SK-N-SH treated with all-trans-retinoic acid at 6 μM for 48 hours (cell line): ENCODE data around the gene SLC9A7.
A peak's percentile ranks its signal among the peaks of the same experiment; 100 is the strongest.

Source experiments
- ATAC-seq: fragments of 200-7000 bp; cut with Tn5 transposase; 3 replicates; pipeline ENCODE4 v1.9.1; 2020; ENCODE audit warnings: mild to moderate bottlenecking, moderate library complexity
- ARNTL ChIP-seq: fragments of 450-650 bp; formaldehyde crosslinking; IDR thresholded peaks from 2 replicates; pipeline ENCODE4 v1.5.0; 2020; ENCODE audit warnings: low read depth, mild to moderate bottlenecking, moderate library complexity, borderline replicate concordance
- BACH2 ChIP-seq: fragments of 250-450 bp; sonication (Bioruptor Pico); IDR thresholded peaks from 2 replicates; pipeline ENCODE4 v1.9.0; 2021; ENCODE audit warnings: mild to moderate bottlenecking, borderline replicate concordance
- CREB5 ChIP-seq: fragments of 250-450 bp; sonication (Bioruptor Pico); IDR thresholded peaks from 2 replicates; pipeline ENCODE4 v1.5.1; 2020; ENCODE audit warnings: low read depth, mild to moderate bottlenecking, moderate library complexity
- CSDC2 ChIP-seq: fragments of 250-450 bp; sonication (Bioruptor Pico); IDR thresholded peaks from 2 replicates; pipeline ENCODE4 v1.5.0; 2020; ENCODE audit warnings: mild to moderate bottlenecking, moderate library complexity
- ESRRG ChIP-seq: fragments of 250-450 bp; sonication (Bioruptor Pico); IDR thresholded peaks from 2 replicates; pipeline ENCODE4 v1.6.1; 2021; ENCODE audit warnings: mild to moderate bottlenecking
- GLIS3 ChIP-seq: fragments of 250-450 bp; sonication (Bioruptor Pico); IDR thresholded peaks from 2 replicates; pipeline ENCODE4 v1.5.0; 2020; ENCODE audit warnings: mild to moderate bottlenecking, moderate library complexity
- OSR1 ChIP-seq: fragments of 250-450 bp; sonication (Bioruptor Pico); IDR thresholded peaks from 2 replicates; pipeline ENCODE4 v1.8.0; 2022; ENCODE audit warnings: moderate library complexity, mild to moderate bottlenecking, inconsistent platforms
- POU6F1 ChIP-seq: fragments of 250-450 bp; sonication (Bioruptor Pico); IDR thresholded peaks from 2 replicates; pipeline ENCODE4 v1.8.0; 2021; ENCODE audit warnings: low read depth, mild to moderate bottlenecking, moderate library complexity, borderline replicate concordance
- PPARA ChIP-seq: fragments of 250-450 bp; sonication (Bioruptor Pico); IDR thresholded peaks from 2 replicates; pipeline ENCODE4 v1.5.0; 2020; ENCODE audit warnings: mild to moderate bottlenecking, borderline replicate concordance
- SNAI2 ChIP-seq: fragments of 250-450 bp; sonication (Bioruptor Pico); IDR thresholded peaks from 2 replicates; pipeline ENCODE4 v1.5.0; 2020; ENCODE audit warnings: mild to moderate bottlenecking, moderate library complexity
- TCF4 ChIP-seq: fragments of 250-450 bp; sonication (Bioruptor Pico); IDR thresholded peaks from 2 replicates; pipeline ENCODE4 v1.8.0; 2021; ENCODE audit warnings: mild to moderate bottlenecking, moderate library complexity, borderline replicate concordance
- TOX ChIP-seq: fragments of 250-450 bp; sonication (Bioruptor Pico); IDR thresholded peaks from 2 replicates; pipeline ENCODE4 v1.8.0; 2021; ENCODE audit warnings: mild to moderate bottlenecking, moderate library complexity, borderline replicate concordance
- ZC3H10 ChIP-seq: fragments of 250-450 bp; sonication (Bioruptor Pico); IDR thresholded peaks from 2 replicates; pipeline ENCODE4 v1.5.1; 2021; ENCODE audit warnings: mild to moderate bottlenecking, moderate library complexity
- ZNF565 ChIP-seq: fragments of 450-650 bp; formaldehyde crosslinking; conservative IDR thresholded peaks from 2 replicates; pipeline ENCODE4 v1.5.0; 2020; ENCODE audit warnings: low read depth, mild to moderate bottlenecking, moderate library complexity
- ZNF70 ChIP-seq: fragments of 450-650 bp; formaldehyde crosslinking; IDR thresholded peaks from 2 replicates; pipeline ENCODE4 v1.5.0; 2020; ENCODE audit warnings: mild to moderate bottlenecking, moderate library complexity
- ZNF8 ChIP-seq: fragments of 450-650 bp; formaldehyde crosslinking; IDR thresholded peaks from 2 replicates; pipeline ENCODE4 v1.5.0; 2020; ENCODE audit warnings: mild to moderate bottlenecking, moderate library complexity
- TF ChIP-seq, protein P1 (sequence below): fragments of 250-450 bp; sonication (Bioruptor Pico); IDR thresholded peaks from 2 replicates; pipeline ENCODE4 v1.5.0; 2020; ENCODE audit warnings: mild to moderate bottlenecking, moderate library complexity
- TF ChIP-seq, protein P2 (sequence below): fragments of 250-450 bp; sonication (Bioruptor Pico); IDR thresholded peaks from 2 replicates; pipeline ENCODE4 v1.5.1; 2021; ENCODE audit warnings: mild to moderate bottlenecking, moderate library complexity

Gene SLC9A7

GRCh38 chrX:46758163-46758955, 559 bp downstream of the SLC9A7 start:
- ATAC-seq: peak; percentile 45
- TF ChIP-seq ZNF8 (CRISPR knock-in tag): no peak
- TF ChIP-seq, protein P1, sequence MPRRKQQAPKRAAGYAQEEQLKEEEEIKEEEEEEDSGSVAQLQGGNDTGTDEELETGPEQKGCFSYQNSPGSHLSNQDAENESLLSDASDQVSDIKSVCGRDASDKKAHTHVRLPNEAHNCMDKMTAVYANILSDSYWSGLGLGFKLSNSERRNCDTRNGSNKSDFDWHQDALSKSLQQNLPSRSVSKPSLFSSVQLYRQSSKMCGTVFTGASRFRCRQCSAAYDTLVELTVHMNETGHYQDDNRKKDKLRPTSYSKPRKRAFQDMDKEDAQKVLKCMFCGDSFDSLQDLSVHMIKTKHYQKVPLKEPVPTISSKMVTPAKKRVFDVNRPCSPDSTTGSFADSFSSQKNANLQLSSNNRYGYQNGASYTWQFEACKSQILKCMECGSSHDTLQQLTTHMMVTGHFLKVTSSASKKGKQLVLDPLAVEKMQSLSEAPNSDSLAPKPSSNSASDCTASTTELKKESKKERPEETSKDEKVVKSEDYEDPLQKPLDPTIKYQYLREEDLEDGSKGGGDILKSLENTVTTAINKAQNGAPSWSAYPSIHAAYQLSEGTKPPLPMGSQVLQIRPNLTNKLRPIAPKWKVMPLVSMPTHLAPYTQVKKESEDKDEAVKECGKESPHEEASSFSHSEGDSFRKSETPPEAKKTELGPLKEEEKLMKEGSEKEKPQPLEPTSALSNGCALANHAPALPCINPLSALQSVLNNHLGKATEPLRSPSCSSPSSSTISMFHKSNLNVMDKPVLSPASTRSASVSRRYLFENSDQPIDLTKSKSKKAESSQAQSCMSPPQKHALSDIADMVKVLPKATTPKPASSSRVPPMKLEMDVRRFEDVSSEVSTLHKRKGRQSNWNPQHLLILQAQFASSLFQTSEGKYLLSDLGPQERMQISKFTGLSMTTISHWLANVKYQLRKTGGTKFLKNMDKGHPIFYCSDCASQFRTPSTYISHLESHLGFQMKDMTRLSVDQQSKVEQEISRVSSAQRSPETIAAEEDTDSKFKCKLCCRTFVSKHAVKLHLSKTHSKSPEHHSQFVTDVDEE (CRISPR knock-in tag): no peak
- TF ChIP-seq POU6F1 (CRISPR knock-in tag): no peak
- no peak for TF ChIP-seq OSR1 (CRISPR knock-in tag)
- no peak for TF ChIP-seq TCF4 (CRISPR knock-in tag)
- no peak for TF ChIP-seq ZNF565 (CRISPR knock-in tag)
- no peak for TF ChIP-seq GLIS3 (CRISPR knock-in tag)
- TF ChIP-seq PPARA (CRISPR knock-in tag): no peak
- TF ChIP-seq ESRRG: no peak
- TF ChIP-seq ARNTL: no peak
- TF ChIP-seq ZNF70 (CRISPR knock-in tag): no peak
- TF ChIP-seq, protein P2, sequence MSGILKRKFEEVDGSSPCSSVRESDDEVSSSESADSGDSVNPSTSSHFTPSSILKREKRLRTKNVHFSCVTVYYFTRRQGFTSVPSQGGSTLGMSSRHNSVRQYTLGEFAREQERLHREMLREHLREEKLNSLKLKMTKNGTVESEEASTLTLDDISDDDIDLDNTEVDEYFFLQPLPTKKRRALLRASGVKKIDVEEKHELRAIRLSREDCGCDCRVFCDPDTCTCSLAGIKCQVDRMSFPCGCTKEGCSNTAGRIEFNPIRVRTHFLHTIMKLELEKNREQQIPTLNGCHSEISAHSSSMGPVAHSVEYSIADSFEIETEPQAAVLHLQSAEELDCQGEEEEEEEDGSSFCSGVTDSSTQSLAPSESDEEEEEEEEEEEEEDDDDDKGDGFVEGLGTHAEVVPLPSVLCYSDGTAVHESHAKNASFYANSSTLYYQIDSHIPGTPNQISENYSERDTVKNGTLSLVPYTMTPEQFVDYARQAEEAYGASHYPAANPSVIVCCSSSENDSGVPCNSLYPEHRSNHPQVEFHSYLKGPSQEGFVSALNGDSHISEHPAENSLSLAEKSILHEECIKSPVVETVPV (CRISPR knock-in tag): no peak
- no peak for TF ChIP-seq TOX
- TF ChIP-seq ZC3H10: no peak
- TF ChIP-seq BACH2: no peak
- no peak for TF ChIP-seq SNAI2 (CRISPR knock-in tag)

DNA sequence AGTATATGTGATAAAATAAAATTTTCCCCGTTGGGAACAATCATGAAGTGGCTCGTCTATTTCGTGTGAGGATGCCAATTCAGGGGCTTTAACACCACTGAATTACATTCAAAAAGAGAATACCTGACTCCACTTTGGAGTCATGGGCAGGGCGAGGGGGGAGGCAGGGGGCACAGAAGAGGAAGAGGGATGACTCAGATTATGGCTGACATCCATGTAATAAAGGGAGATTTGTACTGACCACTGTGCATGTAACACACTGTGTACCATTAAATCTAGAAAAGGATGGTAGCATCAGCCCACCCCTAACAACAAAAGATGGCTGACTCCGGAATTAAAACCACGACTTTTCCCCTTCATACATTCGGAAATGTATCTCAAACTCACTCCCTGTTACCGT, 1.3 kb downstream of the SLC9A7 start:
- ATAC-seq: no peak
- no peak for TF ChIP-seq OSR1 (CRISPR knock-in tag)
- no peak for TF ChIP-seq CREB5 (CRISPR knock-in tag)
- no peak for TF ChIP-seq ARNTL
- TF ChIP-seq PPARA (CRISPR knock-in tag): no peak
- TF ChIP-seq ZC3H10: no peak
- TF ChIP-seq ZNF565 (CRISPR knock-in tag): no peak
- TF ChIP-seq GLIS3 (CRISPR knock-in tag): no peak
- TF ChIP-seq, protein P1 (CRISPR knock-in tag): no peak
- no peak for TF ChIP-seq ZNF8 (CRISPR knock-in tag)
- TF ChIP-seq, protein P2 (CRISPR knock-in tag): no peak
- TF ChIP-seq ZNF70 (CRISPR knock-in tag): no peak
- TF ChIP-seq BACH2: no peak
- TF ChIP-seq CSDC2 (CRISPR knock-in tag): no peak
